Small intestine (tissue), 7 donors: ENCODE measurements around the gene POM121C. TPM values are rescaled to one million over a fixed set of nuclear protein-coding genes. Genes with fewer than 3 reads are reported as not detected.
"Not testable (repeated sequence)": the region's sequence is repeated elsewhere in the genome, so short reads cannot be mapped to it uniquely, and the experiment has no call there.

Source experiments
- DNase-seq, 2 donors: peaks; one replicate each; pipeline versions ENCODE4 v3.0.0 to v3.0.0-alpha.2; 2013
- FAIRE-seq: peaks from 2 replicates; lab custom pipeline; 2012; peaks lifted over from hg19 to GRCh38; lab: Jason Lieb, UNC
- H3K27ac ChIP-seq, 3 donors: one replicate each; pipeline ENCODE4 v1.5.1; 2013; ENCODE audit warnings: low read length in 2 of 3, mild to moderate bottlenecking in 2 of 3, control low read depth in 1 of 3, inconsistent platforms in 1 of 3, low read depth in 1 of 3, moderate library complexity in 1 of 3
- H3K27me3 ChIP-seq, 3 donors: one replicate each; pipeline ENCODE4 v1.6.1; 2013; ENCODE audit warnings: low read length in 3 of 3, inconsistent platforms in 1 of 3; ENCODE audit not compliant: control insufficient read depth in 3 of 3, insufficient read depth in 3 of 3
- H3K36me3 ChIP-seq, 3 donors: one replicate each; pipeline ENCODE4 v1.6.1; 2013; ENCODE audit warnings: low read length in 3 of 3, inconsistent platforms in 1 of 3, low read depth in 1 of 3, mild to moderate bottlenecking in 1 of 3, moderate library complexity in 1 of 3; ENCODE audit not compliant: control insufficient read depth in 3 of 3, insufficient read depth in 2 of 3
- H3K4me1 ChIP-seq, 3 donors: one replicate each; pipeline ENCODE4 v1.6.1; 2013; ENCODE audit warnings: low read length in 2 of 3, inconsistent platforms in 1 of 3, low read depth in 1 of 3, mild to moderate bottlenecking in 1 of 3, moderate library complexity in 1 of 3; ENCODE audit not compliant: control insufficient read depth in 3 of 3, insufficient read depth in 2 of 3
- H3K4me3 ChIP-seq, 3 donors: one replicate each; pipeline ENCODE4 v1.5.1; 2013; ENCODE audit warnings: low read length in 3 of 3, control low read depth in 1 of 3, inconsistent platforms in 1 of 3, low read depth in 1 of 3, mild to moderate bottlenecking in 1 of 3, moderate library complexity in 1 of 3
- H3K9me3 ChIP-seq, 2 donors: one replicate each; pipeline ENCODE4 v1.6.1; 2013; ENCODE audit warnings: low read depth in 1 of 2, low read length in 1 of 2; ENCODE audit not compliant: control insufficient read depth in 2 of 2, insufficient read depth in 1 of 2
- WGBS, 3 donors: extraction: QIAGEN DNeasy Blood & Tissue Kit; methylation state at CpG; one replicate each; pipeline ENCODE4 v1.1.7; 2013; 5-methylcytosine and 5-hydroxymethylcytosine counted together
- polyA plus RNA-seq, 4 donors: library from polyadenylated mRNA; stranded (reverse) in 3 of 4; unstranded in 1 of 4; fragments of 200-250 nt in 3 of 4; fragments of 120-200 nt in 1 of 4; gene quantifications; one replicate each; pipeline versions ENCODE4 v1.2.1 to v1.2.3, GENCODE V29; 2013
- donor health status: healthy with polysubstance abuse.
- donor health status: control.
- donor health status: control.
- donor health status: Bipolar disorder and iron deficiency.
- donor health status: healthy.

POM121C gene
- polyA plus RNA-seq, 4 donors, result 7.0 to 33.8 (median 13.0) TPM

DNA sequence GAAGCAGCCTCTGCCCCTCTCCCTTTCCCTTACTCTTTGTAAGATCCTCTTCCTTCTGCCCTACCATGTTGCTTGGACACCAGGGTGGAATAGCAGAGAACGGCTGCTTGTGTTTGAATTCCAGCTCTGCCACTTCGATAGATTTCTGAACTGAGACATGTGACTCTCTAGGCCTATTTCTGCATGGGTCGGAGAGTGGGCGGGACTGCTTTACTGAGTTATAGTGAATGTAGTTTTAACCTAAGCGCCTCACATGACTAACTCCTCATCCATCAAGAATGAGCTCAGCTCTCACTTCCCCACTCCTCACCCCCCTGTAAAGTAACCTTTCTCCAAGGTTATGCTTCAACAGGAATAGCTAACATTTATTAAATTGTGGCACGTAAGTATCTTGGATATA lies 71.9 kb downstream of the POM121C start:
- H3K27ac ChIP-seq, H3K4me3 ChIP-seq, DNase-seq, H3K9me3 ChIP-seq, FAIRE-seq, H3K27me3 ChIP-seq, H3K4me1 ChIP-seq: not testable (repeated sequence)
- peaks cover 0 to 16% (median 0%) of the 10 kb centered on the region in 3 donors for H3K36me3 ChIP-seq
- WGBS, 3 donors, result 81 to 92% (median 86%) methylated on average over 4 of the region's 6 CpGs

- not testable (repeated sequence) for H3K27ac ChIP-seq, FAIRE-seq
- no CpG with 5 or more reads among the region's 13 CpGs for WGBS, 3 donors
Measured at GRCh38 chr7:75410823-75411173, 75.3 kb downstream of the POM121C start.

GRCh38 chr7:75409880-75410822 lies 75.9 kb downstream of the POM121C start:
- H3K27me3 ChIP-seq, FAIRE-seq, H3K4me1 ChIP-seq, H3K27ac ChIP-seq, DNase-seq, H3K9me3 ChIP-seq, H3K36me3 ChIP-seq: not testable (repeated sequence)
- H3K4me3 ChIP-seq, result peak overlapping the region in 1 of 3 donors; percentile 15
- WGBS, 3 donors, result 0 to 20% (median 0%) methylated on average over 2 to 18 of the region's 74 CpGs

More at GRCh38 chr7:75410823-75411173, 75.3 kb downstream of the POM121C start:
- H3K9me3 ChIP-seq, H3K4me1 ChIP-seq, H3K27me3 ChIP-seq, H3K4me3 ChIP-seq, DNase-seq, H3K36me3 ChIP-seq: not testable (repeated sequence)

GRCh38 chr7:75404663-75405062 lies 81.4 kb downstream of the POM121C start:
- H3K27ac ChIP-seq, DNase-seq, H3K27me3 ChIP-seq, FAIRE-seq, H3K9me3 ChIP-seq, H3K4me1 ChIP-seq, H3K36me3 ChIP-seq, H3K4me3 ChIP-seq: not testable (repeated sequence)
- 79 to 100% (median 100%) methylated on average over 1 to 4 of the region's 18 CpGs for WGBS, 3 donors

DNA sequence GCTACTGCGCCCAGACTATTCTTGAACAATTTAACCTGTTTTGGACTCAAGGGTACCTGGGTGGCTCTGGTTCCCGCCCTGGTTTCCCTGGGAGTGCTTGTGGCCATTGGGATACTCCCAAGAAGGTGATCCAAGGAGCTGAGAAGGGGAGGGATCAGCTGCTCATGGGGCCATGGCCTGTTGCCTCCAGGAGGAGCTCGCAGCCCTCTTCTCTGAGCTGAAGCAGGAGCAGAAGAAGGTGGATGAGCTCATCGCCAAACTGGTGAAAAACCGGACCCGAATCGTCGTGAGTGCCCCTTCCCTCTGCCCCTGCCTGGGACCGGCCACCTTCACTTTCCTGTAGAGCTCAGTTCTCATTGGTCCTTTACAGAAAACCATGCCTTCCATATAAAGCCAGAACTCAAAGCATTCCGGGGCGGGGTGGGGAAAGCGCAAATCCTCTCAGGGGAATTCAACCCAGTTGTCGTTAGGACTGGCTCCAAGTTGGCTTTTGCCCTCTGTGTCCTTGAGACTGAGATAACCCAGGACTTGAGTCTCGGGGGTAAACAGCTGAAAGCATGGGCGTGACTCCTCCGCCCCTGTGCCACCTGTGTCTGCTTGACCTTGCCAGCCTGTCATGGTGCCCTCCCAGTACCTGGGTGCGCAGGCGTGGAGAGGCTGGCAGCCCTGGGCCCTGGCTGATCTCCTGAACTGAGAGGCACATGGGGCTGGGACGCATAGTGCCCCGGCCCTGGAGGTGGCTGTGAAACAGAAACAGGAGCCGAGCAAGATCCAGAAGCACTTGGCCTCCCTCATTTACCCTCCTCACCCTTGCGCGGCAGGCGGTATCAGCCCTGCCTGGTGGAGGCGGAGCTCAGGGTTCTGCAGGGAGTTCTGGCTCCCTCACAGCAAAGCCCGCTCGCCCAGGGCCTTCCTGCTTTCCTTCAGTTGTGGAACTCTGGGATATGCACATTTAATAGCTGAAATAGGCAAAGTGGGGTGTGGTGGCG lies 82.3 kb downstream of the POM121C start:
- H3K36me3 ChIP-seq, H3K4me3 ChIP-seq, H3K27me3 ChIP-seq, H3K9me3 ChIP-seq, H3K4me1 ChIP-seq, DNase-seq, H3K27ac ChIP-seq, FAIRE-seq: not testable (repeated sequence)
- no CpG with 5 or more reads among the region's 28 CpGs for WGBS, 3 donors

- H3K4me1 ChIP-seq, H3K9me3 ChIP-seq, H3K27ac ChIP-seq, DNase-seq, H3K27me3 ChIP-seq, FAIRE-seq, H3K4me3 ChIP-seq, H3K36me3 ChIP-seq: not testable (repeated sequence)
- no CpG with 5 or more reads among the region's 6 CpGs for WGBS, 3 donors
Measured at GRCh38 chr7:75400575-75400974, 85.5 kb downstream of the POM121C start.

DNA sequence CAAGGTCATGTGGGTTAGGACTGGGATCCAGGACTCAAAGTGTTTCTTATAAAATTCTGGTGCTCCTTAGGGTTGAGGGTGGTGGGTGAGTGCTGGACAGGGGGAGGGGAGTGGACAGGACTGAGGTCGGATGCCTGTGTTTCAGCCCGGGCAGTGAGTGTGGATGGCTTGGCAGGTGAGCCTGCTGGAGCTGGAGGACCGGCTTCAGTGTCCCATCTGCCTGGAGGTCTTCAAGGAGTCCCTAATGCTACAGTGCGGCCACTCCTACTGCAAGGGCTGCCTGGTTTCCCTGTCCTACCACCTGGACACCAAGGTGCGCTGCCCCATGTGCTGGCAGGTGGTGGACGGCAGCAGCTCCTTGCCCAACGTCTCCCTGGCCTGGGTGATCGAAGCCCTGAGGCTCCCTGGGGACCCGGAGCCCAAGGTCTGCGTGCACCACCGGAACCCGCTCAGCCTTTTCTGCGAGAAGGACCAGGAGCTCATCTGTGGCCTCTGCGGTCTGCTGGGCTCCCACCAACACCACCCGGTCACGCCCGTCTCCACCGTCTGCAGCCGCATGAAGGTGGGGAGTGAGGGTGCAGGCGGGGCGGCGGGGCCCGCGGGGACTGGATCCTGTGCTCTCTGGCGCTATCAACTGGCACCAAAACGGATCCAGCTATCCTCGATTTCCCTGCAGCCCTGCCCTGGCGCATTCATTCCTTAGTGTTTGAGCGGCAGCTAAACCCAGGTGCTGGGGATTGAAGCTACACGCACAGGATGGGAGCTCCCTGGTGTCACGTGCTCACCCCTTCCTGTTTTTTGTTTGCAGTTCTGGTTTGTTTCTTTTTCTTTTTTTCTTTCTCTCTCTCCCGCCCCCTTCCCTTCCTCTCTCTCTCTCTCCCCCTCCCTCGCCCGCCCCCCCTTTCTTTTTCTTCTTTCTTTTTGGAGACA lies 87.1 kb downstream of the POM121C start:
- 85 to 100% (median 88%) methylated on average over 1 to 3 of the region's 34 CpGs for WGBS, 3 donors
- not testable (repeated sequence) for H3K27ac ChIP-seq, FAIRE-seq, DNase-seq, H3K27me3 ChIP-seq, H3K4me3 ChIP-seq, H3K4me1 ChIP-seq, H3K36me3 ChIP-seq, H3K9me3 ChIP-seq
